ENCODE measurements around the gene COQ8B.
"Not testable (repeated sequence)": the region's sequence is repeated elsewhere in the genome, so short reads cannot be mapped to it uniquely, and the experiment has no call there.

The COQ8B gene

GRCh38 chr19:40716482-40717324 lies at the start of gene COQ8B, which contains the start of gene ITPKC:
Gene COQ8B (minus strand): TSS chr19:40716886. CDS start chr19:40714632, 2,254 bp downstream.
Gene ITPKC (plus strand): TSS chr19:40717112. CDS start chr19:40717136, 24 bp downstream.
- H3K4me3 ChIP-seq (ENCODE audit: low read depth, low read length): peak within 1 kb of the TSS; percentile 77
- ChIA-PET CTCF (interaction anchor here (1.0 to 1.5 kb wide), 2 partner anchors 53 to 90 kb away, joined by 4 to 6 read pairs; no protein-coding TSS in a partner anchor), POLR2A (interaction anchor here (0.7 to 1.9 kb wide), 6 partner anchors 12 to 82 kb away, joined by 3 to 10 read pairs (median 8); partner anchors contain the start of genes ACTMAP, EGLN2, NUMBL and RAB4B)
- TF ChIP-seq CTCF (IDR thresholded peaks at IDR 0.05; ENCODE audit: insufficient read depth, low read length, missing control alignments): no peak
- DNase-seq (ENCODE audit: low read depth, low spot score): peak; percentile 83

GRCh38 chr19:40766385-40766784 lies 49.7 kb upstream of the COQ8B start:
- CTCF ChIA-PET: interaction anchor here (0.7 kb wide), 1 partner anchor 40 kb away, joined by 3 read pairs; no protein-coding TSS in a partner anchor
- DNase-seq (ENCODE audit: low read depth, low spot score); H3K4me3 ChIP-seq (ENCODE audit: low read depth, low read length); POLR2A ChIA-PET: not testable (repeated sequence)

- ChIA-PET POLR2A (no interaction called here), CTCF (no interaction called here)
- H3K4me3 ChIP-seq (ENCODE audit: low read depth, low read length): no peak overlapping the region
- no peak for DNase-seq (ENCODE audit: low read depth, low spot score)
- TF ChIP-seq CTCF (IDR thresholded peaks at IDR 0.05; ENCODE audit: insufficient read depth, low read length, missing control alignments): no peak
Measured at GRCh38 chr19:40763963-40764362, 47.3 kb upstream of the COQ8B start.

- CTCF ChIA-PET: no interaction called here
Measured at GRCh38 chr19:40763526-40763925, 46.8 kb upstream of the COQ8B start.

GRCh38 chr19:40762754-40763470 lies 46.2 kb upstream of the COQ8B start:
- H3K4me3 ChIP-seq (ENCODE audit: low read depth, low read length): no peak overlapping the region
- POLR2A ChIA-PET: no interaction called here
- no peak for TF ChIP-seq CTCF (IDR thresholded peaks at IDR 0.05; ENCODE audit: insufficient read depth, low read length, missing control alignments)
- no peak for DNase-seq (ENCODE audit: low read depth, low spot score)
- CTCF ChIA-PET: no interaction called here

More at GRCh38 chr19:40763526-40763925, 46.8 kb upstream of the COQ8B start:
- no peak overlapping the region for H3K4me3 ChIP-seq (ENCODE audit: low read depth, low read length)
- POLR2A ChIA-PET: no interaction called here
- DNase-seq (ENCODE audit: low read depth, low spot score): no peak
- no peak for TF ChIP-seq CTCF (IDR thresholded peaks at IDR 0.05; ENCODE audit: insufficient read depth, low read length, missing control alignments)

GRCh38 chr19:40759352-40759751 lies 42.7 kb upstream of the COQ8B start:
- ChIA-PET POLR2A (interaction anchor here (0.6 to 1.2 kb wide), 3 partner anchors 12 to 315 kb away, joined by 3 to 5 read pairs (median 3); partner anchors contain the start of gene RAB4B), CTCF (no interaction called here)
- TF ChIP-seq CTCF (IDR thresholded peaks at IDR 0.05; ENCODE audit: insufficient read depth, low read length, missing control alignments): no peak
- no peak overlapping the region for H3K4me3 ChIP-seq (ENCODE audit: low read depth, low read length)
- no peak for DNase-seq (ENCODE audit: low read depth, low spot score)
